COR-L47 (cell line): ENCODE measurements around the gene OLIG3.

ENCODE experiments used
- DNase-seq: peaks from one replicate; lab custom pipeline; 2025; lab: John Stamatoyannopoulos, UW

Gene OLIG3

DNA sequence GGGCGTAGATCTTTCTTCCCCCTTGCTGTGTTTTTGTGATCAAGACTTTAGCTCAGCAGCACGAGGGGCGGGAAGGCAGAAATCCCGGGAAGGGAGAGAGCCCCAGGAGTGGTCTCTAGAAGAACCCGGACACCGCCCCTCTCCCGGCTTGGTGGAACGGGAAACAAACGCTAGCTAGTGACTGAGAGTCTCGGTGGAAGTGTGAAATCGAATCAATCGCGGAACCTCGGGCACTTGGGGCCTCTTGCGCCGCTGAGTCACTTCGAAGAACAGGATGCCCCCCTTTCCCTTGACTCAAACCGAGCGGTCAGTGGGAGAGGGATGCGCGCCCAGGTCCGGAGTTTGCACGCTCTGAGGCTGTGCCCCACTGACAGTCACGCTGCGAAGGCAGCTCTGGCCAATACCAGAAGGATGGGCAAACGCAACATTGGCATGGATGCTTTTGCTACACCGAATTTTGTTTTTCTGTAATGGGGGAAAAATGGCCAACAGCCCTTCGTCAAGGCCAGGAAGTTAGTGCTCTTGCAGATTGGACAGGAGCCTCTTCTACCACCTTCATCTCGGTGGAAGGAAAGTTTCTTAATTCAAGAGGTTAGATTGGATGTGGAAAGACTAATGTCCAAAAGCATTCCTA lies 1.6 kb upstream of the OLIG3 start:
- no peak for DNase-seq

DNA sequence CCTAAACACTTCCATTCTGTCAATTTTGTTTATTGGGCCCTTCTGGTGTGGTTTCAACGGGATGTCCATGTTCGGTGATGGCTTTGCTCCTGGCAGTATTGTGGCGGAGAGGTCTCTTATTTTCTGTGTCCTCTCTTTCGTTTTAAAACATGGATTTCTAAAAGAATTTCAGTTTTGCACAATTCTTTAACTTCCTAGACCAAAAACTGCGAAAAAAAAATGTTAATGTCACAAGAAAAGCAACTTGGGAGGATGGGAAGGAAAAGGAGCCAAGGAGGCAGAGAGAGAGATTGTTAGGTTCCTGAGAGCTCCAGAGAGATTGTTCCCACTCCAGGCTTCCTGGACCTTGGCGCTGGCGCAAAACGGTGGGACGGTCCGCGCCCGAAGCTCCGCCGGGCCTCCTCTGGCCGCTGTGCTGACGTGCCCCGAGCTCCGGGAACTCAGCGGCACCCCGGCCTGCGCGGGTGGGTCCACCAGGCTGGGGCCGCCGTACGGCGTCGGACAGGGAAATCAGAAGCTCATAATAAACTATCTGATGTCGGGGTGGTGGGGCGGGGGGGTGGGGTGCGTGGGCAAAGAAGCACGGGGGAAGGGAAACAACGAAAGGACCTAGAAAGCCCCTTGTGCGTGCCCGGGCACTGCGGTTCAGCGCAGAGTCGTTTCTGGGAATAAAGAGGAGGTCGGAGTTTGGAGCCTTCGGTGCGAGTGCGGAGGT lies 951 bp upstream of the OLIG3 start:
- DNase-seq: no peak

DNA sequence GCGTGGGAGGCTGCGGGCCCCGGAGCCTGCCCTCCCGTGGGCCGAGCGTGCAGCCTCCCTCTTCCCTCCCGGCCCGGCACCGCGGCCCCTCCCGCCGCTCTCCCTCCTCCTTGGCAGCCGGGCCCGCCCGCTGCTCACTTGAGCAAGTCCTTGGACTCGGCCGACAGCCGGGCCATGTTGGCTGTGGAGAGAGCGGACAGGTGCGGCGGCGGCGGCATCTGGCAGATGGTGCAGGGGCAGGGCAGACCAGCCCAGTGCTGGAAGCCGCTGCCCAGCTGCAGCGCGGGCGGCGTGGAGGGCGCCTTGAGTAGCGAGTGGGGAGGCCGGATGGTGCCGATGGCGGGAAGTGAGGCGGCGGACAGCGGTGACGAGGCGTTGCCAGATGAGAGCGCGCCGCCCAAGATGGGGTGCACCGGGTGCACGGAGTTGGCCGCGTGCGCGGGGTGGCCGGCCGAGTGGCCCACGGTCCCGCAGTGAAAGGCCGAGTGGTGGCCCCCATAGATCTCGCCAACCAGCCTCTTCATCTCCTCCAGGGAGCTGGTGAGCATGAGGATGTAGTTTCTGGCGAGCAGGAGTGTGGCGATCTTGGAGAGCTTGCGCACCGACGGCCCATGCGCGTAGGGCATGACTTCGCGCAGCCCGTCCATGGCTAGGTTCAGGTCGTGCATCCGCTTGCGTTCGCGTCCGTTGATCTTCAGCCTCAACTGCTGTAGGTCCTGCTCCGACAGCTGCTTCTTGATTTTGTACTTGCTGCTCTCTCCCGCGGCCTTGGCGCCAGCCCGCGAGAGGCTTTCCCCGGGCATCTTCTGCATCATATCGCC lies 766 bp downstream of the OLIG3 start:
- no peak for DNase-seq

DNA sequence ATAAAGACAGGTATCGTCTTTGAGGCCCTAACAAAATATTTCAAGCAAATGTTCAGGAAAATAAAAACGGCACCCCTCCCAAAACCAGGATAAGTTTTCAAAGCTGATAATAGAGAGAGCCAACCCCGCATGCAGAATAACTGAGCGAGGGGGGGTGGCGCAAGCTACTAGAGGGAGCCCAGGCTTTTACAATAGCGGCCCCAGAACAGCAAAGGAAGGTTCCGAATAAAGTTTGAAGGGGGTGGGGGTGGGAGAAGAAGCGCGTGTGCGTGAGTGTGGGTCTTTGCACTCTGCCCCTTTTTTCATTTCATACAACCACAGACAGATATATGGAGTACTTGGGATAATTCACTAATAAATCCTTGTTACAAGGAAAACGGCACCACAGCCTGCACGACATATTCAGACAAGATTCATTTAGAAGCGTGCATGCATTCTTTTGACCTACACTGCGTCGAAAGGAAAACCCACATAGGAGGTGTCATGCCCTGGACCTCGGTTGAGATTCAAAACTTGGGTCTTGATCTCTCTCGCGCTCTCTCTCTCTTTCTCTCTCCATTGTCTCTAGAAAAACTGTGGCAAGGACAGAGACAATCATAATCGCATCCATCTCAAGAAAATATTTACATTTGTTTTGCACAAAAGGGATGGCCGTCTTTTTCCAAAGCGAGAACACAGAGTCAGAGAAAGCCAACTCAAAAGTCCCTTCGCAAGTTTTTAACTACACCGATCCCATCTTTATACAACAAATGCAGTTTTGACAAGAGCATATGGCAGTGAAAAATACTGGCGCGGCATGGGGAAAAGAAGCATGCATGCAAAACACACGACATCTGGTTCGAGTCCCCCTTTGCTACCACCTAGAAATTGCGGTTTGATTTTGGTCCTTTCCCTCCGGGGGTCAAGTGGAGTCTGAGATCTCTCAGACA lies 1.6 kb downstream of the OLIG3 start:
- DNase-seq: no peak

DNA sequence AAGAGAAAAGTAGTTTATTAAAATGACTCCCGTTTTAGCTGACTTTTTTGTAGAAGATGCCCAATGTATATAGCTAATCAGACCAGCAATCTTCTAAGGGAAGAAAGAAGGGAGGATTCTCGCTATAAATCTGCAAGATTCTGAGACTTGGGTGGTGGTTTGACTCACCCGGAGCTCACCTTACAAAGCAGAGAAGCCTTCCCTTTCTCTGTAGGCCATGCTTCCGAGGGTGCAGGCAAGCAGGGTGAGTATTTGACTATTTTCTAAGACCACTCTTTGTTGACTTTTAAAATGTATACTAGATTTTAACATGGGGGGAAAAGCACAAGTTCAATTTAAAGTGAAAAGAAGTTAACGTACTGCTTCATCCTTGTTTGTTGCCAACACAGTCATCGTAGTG lies 2.7 kb downstream of the OLIG3 start:
- no peak for DNase-seq

DNA sequence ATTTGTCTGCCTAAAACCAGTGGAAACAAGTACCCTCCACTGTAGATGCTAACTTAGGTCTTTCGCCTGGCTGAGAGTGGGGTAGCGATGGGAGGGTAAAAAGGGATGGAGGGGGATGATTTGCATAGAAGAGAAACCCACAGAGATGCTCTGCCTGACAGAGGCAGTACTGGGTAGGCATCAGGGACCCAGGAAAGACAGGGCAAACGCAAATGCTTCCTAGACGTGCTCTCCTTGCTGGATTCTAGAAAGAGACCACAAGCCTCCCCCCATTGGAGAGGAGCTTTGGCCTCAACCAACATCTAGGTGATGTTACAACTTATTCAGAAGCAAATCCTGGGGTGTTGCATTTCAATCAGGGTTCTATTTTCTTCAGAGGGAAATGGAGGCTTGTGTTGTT lies 3.2 kb downstream of the OLIG3 start:
- no peak for DNase-seq

DNA sequence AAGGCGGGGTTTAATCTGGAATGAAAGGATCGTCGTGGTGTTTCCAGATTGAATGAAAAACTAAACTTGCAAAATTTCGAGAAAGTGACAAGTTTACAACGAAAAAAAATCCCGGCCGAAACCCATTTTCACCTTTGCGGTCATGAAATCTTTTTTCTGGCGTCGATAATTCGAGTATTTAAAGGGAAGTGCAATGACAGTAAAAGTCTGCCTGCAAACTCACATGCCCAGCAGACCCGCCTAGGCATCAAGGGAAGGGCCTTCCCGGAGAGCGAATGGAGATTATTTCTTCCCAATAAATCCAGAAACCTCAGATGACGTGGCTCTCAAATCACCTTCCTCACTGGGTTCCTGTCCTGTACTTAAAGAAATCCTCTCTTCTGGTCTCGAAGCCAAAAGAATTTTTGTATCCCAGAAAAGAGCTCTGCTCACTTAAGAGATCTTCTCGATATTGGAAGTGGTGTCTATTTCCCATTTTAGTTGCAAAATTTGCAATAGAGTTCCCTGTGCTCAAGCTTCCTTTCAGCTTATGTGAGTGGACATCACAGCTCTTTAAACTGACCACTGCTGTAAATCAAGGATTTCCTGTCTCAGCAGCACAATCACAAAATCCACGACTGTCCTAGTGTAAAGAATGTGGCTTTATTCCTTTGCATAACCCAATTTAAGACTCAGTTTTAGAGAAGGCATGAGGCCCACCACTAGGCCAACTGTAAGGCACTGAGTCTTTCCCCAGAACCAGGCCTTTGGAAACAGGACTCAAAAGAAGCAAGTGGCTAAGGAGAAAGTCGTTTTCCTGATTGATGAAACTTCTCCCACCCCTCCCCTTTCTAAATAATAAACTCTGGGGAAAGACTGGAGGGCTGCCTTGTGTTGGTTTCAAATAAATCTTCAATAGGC lies 3.9 kb downstream of the OLIG3 start:
- no peak for DNase-seq

DNA sequence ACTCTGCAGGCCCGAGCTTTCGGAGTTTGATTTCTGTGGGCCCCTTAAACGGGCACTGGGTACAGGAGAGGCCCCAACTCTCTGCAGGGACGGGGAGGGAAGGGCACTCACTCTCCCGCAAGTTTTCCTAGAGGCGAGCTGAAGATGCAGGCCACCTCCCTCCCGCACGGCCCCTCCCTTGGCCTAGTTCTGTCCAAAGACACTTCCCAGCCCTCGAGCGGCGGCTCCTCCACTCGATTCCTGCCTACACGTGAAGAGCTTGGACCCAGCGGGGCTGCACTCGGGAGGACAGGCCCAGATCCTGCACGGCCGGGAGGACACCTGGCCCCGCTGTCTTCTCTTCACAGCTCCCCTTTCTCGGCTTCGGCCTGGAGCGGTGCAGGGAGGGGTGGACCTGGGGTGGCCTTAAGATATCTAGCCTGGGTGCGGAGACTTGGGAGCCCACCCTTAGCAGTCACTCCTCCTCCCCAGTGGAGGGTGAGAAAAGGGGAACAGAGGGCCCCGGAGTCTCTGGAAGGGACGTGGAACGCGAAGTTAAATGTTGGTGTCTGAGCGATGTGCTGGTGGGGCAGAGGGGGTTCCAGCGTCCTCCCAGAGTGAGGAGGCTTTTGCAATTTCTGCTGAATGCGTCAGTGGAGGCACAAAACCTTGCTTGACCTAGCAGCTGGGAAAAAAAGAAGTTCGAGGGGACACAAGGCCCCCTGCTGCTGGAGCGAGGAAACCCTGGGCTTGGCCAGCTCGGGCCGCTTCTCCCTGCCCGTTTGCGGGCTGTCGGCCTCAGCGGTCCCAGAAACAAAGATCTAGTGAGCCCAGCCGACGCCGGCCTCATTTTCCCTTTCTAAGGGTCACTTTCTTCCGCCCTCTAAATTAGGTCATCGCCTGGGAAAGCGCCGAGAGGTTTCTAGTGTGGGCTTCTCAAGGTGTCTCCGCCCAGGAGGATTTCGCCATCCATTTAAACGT lies 4.9 kb downstream of the OLIG3 start:
- DNase-seq: no peak

DNA sequence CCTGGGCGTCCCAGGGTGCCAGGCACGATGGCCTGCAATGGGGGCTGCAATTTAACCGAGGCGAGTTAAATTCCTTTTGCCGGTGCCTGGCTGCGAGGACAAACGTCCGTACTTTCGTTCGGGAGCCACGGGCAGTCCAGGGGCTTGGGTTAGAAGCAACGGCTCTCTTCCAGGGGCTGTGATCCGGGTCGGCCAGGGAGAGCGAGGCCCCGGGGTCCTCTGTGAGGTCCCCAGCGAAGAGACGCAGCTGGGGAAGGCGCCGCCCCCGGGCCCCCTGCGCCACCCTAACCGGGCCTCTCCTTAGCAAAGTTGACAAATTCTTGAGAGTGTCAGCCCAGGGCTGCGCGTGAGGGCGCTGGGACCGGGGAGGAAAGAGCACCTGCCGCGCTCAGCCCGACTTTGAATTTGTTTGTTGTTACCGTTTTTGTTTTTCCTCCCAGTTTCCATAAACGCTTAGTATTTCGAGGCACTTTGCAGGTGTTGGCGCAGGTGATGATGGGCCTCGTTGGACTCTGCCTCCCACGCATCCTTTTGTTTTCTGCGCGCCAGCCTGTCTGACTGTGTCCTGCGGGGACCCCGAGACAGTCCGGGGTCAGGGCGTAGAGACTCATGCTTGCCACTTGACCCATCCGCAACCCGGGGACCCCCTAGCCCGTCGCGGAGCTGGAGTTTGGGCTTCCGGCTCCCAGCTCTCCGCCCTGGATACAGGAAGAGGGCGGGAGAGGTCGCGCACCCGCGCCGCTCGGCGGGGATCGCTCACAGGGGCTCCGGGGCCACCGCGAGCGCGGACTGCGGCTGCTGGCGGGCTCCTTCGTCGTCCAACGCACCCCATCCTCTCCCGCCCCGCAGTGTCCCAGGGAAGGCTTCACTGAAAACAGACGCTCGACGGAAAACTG lies 5.8 kb downstream of the OLIG3 start:
- DNase-seq: no peak

DNA sequence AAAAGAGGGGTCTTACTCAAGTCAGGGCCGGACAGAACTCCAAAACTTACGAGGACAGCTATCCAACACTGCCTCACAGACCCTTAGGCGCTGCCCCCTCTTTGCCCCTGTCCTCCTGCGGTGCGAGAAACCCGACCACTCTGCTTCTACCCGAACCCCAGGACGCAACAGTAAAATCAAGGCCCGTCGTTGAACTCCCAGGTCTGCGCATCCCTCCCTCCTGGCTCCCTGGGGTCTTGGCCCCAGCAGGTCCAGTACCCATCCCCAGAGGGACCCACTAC lies 6.4 kb downstream of the OLIG3 start:
- no peak for DNase-seq

DNA sequence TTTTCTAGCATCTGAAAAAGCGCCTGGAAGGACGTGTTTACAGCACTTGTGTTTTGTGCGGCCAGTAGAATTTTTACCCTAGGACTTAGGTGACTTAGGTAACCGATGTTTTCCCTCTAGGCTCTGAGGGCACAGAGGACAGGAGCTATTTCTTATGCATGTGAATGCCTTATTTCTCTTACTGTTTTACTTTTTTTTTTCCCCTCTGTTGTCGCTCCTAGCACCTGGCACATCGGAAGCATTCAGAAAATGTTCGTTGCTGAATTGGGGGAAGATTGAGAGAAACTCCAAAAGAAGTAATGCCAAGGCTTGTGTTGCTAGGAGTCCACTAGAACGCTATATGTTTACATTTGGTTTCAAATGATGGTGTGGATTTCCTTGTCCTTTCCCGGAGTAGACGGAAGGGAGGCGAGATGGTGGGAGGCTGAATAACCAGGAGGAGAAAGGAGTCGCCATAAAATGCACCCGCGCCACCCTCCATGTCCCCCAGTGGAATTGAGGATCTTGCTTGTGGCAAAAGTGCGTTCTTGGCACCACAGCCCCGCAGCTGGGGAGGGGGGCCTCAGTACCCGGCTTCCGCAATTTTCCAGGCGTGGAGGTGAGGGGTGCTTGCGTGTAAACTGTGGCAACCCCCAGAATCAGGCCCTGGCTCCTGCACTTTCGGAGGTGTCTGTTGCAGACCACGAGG lies 6.9 kb downstream of the OLIG3 start:
- DNase-seq: no peak

DNA sequence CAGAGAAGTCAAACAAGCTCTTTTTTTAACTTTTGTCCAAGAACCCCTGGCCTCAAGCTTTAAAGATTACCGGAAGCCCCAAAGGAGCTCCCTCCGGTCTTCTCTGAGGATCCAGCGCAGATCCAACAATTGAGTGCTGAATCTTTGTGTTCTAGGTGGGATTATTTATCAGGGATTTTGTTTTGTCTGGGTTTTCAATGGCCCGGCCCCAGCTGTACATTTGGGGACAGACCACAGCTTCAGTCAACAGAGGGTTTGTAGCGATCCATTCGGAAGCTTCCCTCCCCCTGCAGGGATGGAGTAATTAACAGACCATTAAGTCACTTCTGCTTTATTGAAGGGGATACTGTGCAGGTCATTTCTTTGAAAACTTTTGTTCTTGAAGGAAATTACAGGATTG lies 7.8 kb downstream of the OLIG3 start:
- no peak for DNase-seq

DNA sequence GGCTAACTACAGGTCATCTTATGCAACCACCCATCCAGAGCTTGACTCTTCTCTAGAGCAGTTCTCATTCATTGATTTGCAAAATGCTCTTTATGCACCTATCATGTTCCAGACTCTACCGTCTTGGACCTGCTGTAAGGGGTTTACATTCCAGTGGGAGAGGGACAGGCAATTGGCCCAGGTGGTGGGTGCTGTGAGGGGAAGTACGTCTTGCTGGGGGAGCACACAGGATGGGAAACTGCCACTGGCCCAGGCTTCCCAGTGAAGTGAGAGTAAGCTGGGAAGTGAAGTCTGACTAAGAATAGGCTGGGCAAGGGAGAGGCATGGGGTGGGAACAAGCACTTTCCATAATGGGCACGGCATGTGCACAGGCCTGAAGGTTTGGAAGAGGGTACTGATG lies 13.8 kb downstream of the OLIG3 start:
- DNase-seq: no peak

DNA sequence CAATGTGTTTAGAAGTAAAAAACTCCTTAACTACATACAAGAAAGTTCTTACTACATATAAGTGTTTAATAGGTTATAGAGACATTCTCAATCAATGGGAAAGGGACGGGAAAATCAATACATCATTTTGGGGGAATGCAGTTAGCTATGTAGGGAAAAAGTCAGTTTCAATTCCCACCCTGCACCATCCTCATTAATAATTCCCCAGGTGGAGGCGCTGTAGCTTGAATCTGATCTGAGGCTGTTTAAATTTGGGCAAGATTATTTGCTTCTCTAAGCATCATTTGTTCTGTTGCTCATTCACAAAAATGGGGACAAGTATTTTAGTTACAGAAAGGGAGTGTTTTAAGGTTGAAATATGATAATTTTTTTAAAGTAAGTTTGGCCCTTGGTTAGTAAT lies 19.1 kb downstream of the OLIG3 start:
- DNase-seq: no peak

DNA sequence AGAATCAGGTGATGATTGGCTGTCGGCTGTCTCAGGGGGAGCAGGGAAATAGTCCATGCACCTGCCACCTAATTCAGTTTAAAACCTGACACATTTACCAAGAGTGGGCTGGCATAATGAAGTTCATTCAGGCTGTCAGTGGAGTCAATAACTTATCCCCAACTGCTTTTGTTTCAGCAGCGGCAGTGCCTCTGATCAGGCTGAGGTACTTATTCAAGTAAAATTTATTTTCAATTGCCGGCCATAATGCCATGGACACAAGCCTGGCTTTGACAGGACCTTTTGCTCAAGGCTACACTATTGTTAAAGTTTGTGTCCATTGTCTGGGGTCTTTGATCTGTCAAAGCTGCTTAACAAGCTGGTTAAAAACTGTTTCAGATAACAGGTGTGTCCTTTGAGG lies 20.6 kb downstream of the OLIG3 start:
- no peak for DNase-seq

DNA sequence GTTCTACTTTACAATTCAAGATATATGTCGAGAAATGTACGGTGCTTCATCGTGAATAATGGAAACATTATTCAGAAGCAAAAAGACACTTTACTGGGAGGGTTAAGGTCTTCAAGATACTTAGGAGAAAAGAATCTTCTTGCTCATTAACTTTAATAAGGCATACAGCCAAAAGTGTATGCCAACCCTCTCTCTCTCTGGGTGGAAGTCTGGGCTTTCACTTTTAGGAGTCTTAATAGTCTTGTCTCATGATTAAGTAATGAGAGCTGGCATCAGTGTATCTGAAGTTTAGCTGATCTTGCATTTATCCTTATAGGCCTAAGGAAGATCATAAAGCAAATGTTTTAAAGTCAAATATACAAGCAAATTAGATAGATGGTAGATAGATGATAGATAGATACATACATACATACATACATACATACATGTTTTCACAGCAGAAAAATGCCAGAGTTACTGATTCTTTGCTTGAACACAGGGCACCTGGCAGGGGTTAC lies 21.5 kb downstream of the OLIG3 start:
- DNase-seq: no peak

DNA sequence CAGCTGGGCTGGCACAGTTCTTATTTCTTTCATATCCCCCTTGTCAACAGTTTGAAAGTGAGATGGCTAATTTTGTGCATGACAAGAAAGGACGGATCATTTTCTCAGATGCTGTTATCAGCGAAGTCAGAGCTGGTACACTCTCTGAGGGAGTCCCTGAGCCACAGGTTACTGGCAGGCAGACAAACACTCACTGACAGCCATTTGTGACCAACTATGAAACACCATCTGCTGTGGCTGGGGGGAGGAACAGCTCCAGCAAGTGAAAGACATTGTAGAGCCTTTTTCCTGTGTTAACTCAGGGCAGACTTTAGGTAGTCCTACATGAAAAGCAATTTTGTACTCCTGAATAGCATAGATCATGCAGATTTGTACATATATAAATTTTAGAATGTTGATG lies 22.2 kb downstream of the OLIG3 start:
- no peak for DNase-seq

DNA sequence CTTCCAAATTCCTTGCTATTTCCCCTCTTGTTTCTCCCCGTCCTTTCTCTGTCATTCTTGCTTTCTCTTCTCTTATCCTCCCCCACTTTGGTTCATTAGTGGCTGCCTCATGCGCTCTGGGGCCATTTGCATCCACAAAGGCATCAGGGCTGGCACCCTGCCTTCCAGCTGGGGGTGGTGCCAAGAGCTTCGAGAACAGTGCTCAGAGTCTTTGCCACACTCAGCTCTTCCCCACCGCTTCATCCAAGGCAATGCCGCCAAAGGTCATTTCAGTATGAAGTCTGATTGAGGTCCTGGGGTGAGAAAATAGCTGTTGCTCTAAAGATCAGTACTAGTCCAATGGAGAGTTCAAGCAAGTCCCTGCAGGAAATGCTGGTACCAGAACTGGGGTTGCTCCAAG lies 22.7 kb downstream of the OLIG3 start:
- no peak for DNase-seq
